ENCODE measurements around the gene SH3GL2. TPM values are rescaled to one million over a fixed set of nuclear protein-coding genes. Genes with fewer than 3 reads are reported as not detected.
A peak's percentile ranks its signal among the peaks of the same experiment; 100 is the strongest.

SH3GL2 gene
- 0.38 TPM for total RNA-seq
- 1.8 TPM for polyA plus RNA-seq
- long read RNA-seq, donor 1, result 0 reads
- long read RNA-seq, donor 2, result 0 reads
- long read RNA-seq, donor 3, result 0 reads
- long read RNA-seq, donor 4, result 0 reads
- long read RNA-seq, donor 5, result 0 reads
- long read RNA-seq, donor 6, result 0 reads
- long read RNA-seq, donor 7, partial matches to known transcripts, result 0 of 1 reads
- long read RNA-seq, donor 7, other reads (novel, unspliced or antisense), result 0 of 1 reads
- long read RNA-seq, donor 8, result 0 reads
- long read RNA-seq, donor 9, result 0 reads
- long read RNA-seq, donor 10, result 0 reads

- peak in 5 of 9 donors; percentile 4 to 28 (median 11) for DNase-seq (ENCODE audit: low read depth in 6 of 9, low spot score in 9 of 9)
- H3K27ac ChIP-seq (ENCODE audit: low read depth in 1 of 2, low read length in 1 of 2), result no peak within 1 kb of the TSS
- H3K9me3 ChIP-seq (ENCODE audit: control insufficient read depth in 2 of 2, insufficient read depth in 1 of 2, low read length in 1 of 2), result no peaks in the 10 kb centered on the region
- peak within 1 kb of the TSS in 1 of 2 donors; percentile 41 for H3K4me3 ChIP-seq (ENCODE audit: low read length in 2 of 2)
- H3K27me3 ChIP-seq (ENCODE audit: control insufficient read depth in 2 of 2, insufficient read depth in 1 of 2, low read length in 1 of 2), result peaks cover 23 to 40% of the 10 kb centered on the region in 2 donors
- peaks cover 0 to 2% of the 10 kb centered on the region in 2 donors for H3K4me1 ChIP-seq (ENCODE audit: control insufficient read depth in 2 of 2, insufficient read depth in 2 of 2, low read length in 2 of 2)
- no peaks in the 10 kb centered on the region for H3K36me3 ChIP-seq (ENCODE audit: control insufficient read depth in 2 of 2, insufficient read depth in 2 of 2, low read length in 1 of 2)
- WGBS, result 2% methylated on average over 109 of the region's 109 CpGs
Observed at GRCh38 chr9:17578911-17579793, at the start of gene SH3GL2. Gene SH3GL2, plus strand, starts transcription at chr9:17579066.

- DNase-seq (ENCODE audit: low read depth in 6 of 9, low spot score in 9 of 9), result peak in 3 of 9 donors; percentile 6 to 50 (median 30)
- Histone ChIP-seq H3K9me3 (ENCODE audit: control insufficient read depth in 2 of 2, insufficient read depth in 1 of 2, low read length in 1 of 2) (no peaks in the 10 kb centered on the region), H3K4me1 (ENCODE audit: control insufficient read depth in 2 of 2, insufficient read depth in 2 of 2, low read length in 2 of 2) (no peaks in the 10 kb centered on the region), H3K27me3 (ENCODE audit: control insufficient read depth in 2 of 2, insufficient read depth in 1 of 2, low read length in 1 of 2) (no peaks in the 10 kb centered on the region), H3K4me3 (ENCODE audit: low read length in 2 of 2) (no peak overlapping the region), H3K36me3 (ENCODE audit: control insufficient read depth in 2 of 2, insufficient read depth in 2 of 2, low read length in 1 of 2) (no peaks in the 10 kb centered on the region), H3K27ac (ENCODE audit: low read depth in 1 of 2, low read length in 1 of 2) (no peak overlapping the region)
- WGBS, result 45% methylated on average over 10 of the region's 10 CpGs
Observed at GRCh38 chr9:17531642-17532254, 47.1 kb upstream of the SH3GL2 start.

- Histone ChIP-seq H3K9me3 (ENCODE audit: control insufficient read depth in 2 of 2, insufficient read depth in 1 of 2, low read length in 1 of 2) (no peaks in the 10 kb centered on the region), H3K27ac (ENCODE audit: low read depth in 1 of 2, low read length in 1 of 2) (no peak overlapping the region), H3K4me3 (ENCODE audit: low read length in 2 of 2) (no peak overlapping the region), H3K4me1 (ENCODE audit: control insufficient read depth in 2 of 2, insufficient read depth in 2 of 2, low read length in 2 of 2) (no peaks in the 10 kb centered on the region), H3K27me3 (ENCODE audit: control insufficient read depth in 2 of 2, insufficient read depth in 1 of 2, low read length in 1 of 2) (no peaks in the 10 kb centered on the region), H3K36me3 (ENCODE audit: control insufficient read depth in 2 of 2, insufficient read depth in 2 of 2, low read length in 1 of 2) (no peaks in the 10 kb centered on the region)
- WGBS, result 92% methylated on average over 6 of the region's 6 CpGs
- no peak for DNase-seq (ENCODE audit: low read depth in 6 of 9, low spot score in 9 of 9)
Observed at GRCh38 chr9:17532461-17532860, 46.4 kb upstream of the SH3GL2 start.

- Histone ChIP-seq H3K9me3 (ENCODE audit: control insufficient read depth in 2 of 2, insufficient read depth in 1 of 2, low read length in 1 of 2) (no peaks in the 10 kb centered on the region), H3K4me3 (ENCODE audit: low read length in 2 of 2) (no peak overlapping the region), H3K36me3 (ENCODE audit: control insufficient read depth in 2 of 2, insufficient read depth in 2 of 2, low read length in 1 of 2) (no peaks in the 10 kb centered on the region), H3K27ac (ENCODE audit: low read depth in 1 of 2, low read length in 1 of 2) (no peak overlapping the region), H3K27me3 (ENCODE audit: control insufficient read depth in 2 of 2, insufficient read depth in 1 of 2, low read length in 1 of 2) (no peaks in the 10 kb centered on the region), H3K4me1 (ENCODE audit: control insufficient read depth in 2 of 2, insufficient read depth in 2 of 2, low read length in 2 of 2) (no peaks in the 10 kb centered on the region)
- DNase-seq (ENCODE audit: low read depth in 6 of 9, low spot score in 9 of 9), result no peak
- WGBS, result 72% methylated on average over 3 of the region's 3 CpGs
Observed at GRCh38 chr9:17535176-17535575, 43.7 kb upstream of the SH3GL2 start.

GRCh38 chr9:17536027-17536426, 42.8 kb upstream of the SH3GL2 start:
- Histone ChIP-seq H3K36me3 (ENCODE audit: control insufficient read depth in 2 of 2, insufficient read depth in 2 of 2, low read length in 1 of 2) (no peaks in the 10 kb centered on the region), H3K27me3 (ENCODE audit: control insufficient read depth in 2 of 2, insufficient read depth in 1 of 2, low read length in 1 of 2) (no peaks in the 10 kb centered on the region), H3K4me1 (ENCODE audit: control insufficient read depth in 2 of 2, insufficient read depth in 2 of 2, low read length in 2 of 2) (no peaks in the 10 kb centered on the region), H3K27ac (ENCODE audit: low read depth in 1 of 2, low read length in 1 of 2) (no peak overlapping the region), H3K4me3 (ENCODE audit: low read length in 2 of 2) (no peak overlapping the region), H3K9me3 (ENCODE audit: control insufficient read depth in 2 of 2, insufficient read depth in 1 of 2, low read length in 1 of 2) (no peaks in the 10 kb centered on the region)
- WGBS, result 92% methylated on average over 7 of the region's 7 CpGs
- no peak for DNase-seq (ENCODE audit: low read depth in 6 of 9, low spot score in 9 of 9)

GRCh38 chr9:17551023-17551422, 27.8 kb upstream of the SH3GL2 start:
- 88% methylated on average over 2 of the region's 2 CpGs for WGBS
- H3K9me3 ChIP-seq (ENCODE audit: control insufficient read depth in 2 of 2, insufficient read depth in 1 of 2, low read length in 1 of 2), result no peaks in the 10 kb centered on the region
- no peak overlapping the region for H3K4me3 ChIP-seq (ENCODE audit: low read length in 2 of 2)
- H3K36me3 ChIP-seq (ENCODE audit: control insufficient read depth in 2 of 2, insufficient read depth in 2 of 2, low read length in 1 of 2), result no peaks in the 10 kb centered on the region
- H3K27ac ChIP-seq (ENCODE audit: low read depth in 1 of 2, low read length in 1 of 2), result no peak overlapping the region
- no peaks in the 10 kb centered on the region for H3K4me1 ChIP-seq (ENCODE audit: control insufficient read depth in 2 of 2, insufficient read depth in 2 of 2, low read length in 2 of 2)
- no peak for DNase-seq (ENCODE audit: low read depth in 6 of 9, low spot score in 9 of 9)
- no peaks in the 10 kb centered on the region for H3K27me3 ChIP-seq (ENCODE audit: control insufficient read depth in 2 of 2, insufficient read depth in 1 of 2, low read length in 1 of 2)

- H3K27ac ChIP-seq (ENCODE audit: low read depth in 1 of 2, low read length in 1 of 2), result no peak overlapping the region
- no peak for DNase-seq (ENCODE audit: low read depth in 6 of 9, low spot score in 9 of 9)
- H3K36me3 ChIP-seq (ENCODE audit: control insufficient read depth in 2 of 2, insufficient read depth in 2 of 2, low read length in 1 of 2), result no peaks in the 10 kb centered on the region
- H3K9me3 ChIP-seq (ENCODE audit: control insufficient read depth in 2 of 2, insufficient read depth in 1 of 2, low read length in 1 of 2), result no peaks in the 10 kb centered on the region
- no peaks in the 10 kb centered on the region for H3K27me3 ChIP-seq (ENCODE audit: control insufficient read depth in 2 of 2, insufficient read depth in 1 of 2, low read length in 1 of 2)
- WGBS, result 95% methylated on average over 4 of the region's 4 CpGs
- H3K4me3 ChIP-seq (ENCODE audit: low read length in 2 of 2), result no peak overlapping the region
- H3K4me1 ChIP-seq (ENCODE audit: control insufficient read depth in 2 of 2, insufficient read depth in 2 of 2, low read length in 2 of 2), result no peaks in the 10 kb centered on the region
Observed at GRCh38 chr9:17555362-17556054, 23.4 kb upstream of the SH3GL2 start.

GRCh38 chr9:17556255-17556654, 22.6 kb upstream of the SH3GL2 start:
- no peak for DNase-seq (ENCODE audit: low read depth in 6 of 9, low spot score in 9 of 9)
- no peaks in the 10 kb centered on the region for H3K9me3 ChIP-seq (ENCODE audit: control insufficient read depth in 2 of 2, insufficient read depth in 1 of 2, low read length in 1 of 2)
- H3K4me3 ChIP-seq (ENCODE audit: low read length in 2 of 2), result no peak overlapping the region
- H3K4me1 ChIP-seq (ENCODE audit: control insufficient read depth in 2 of 2, insufficient read depth in 2 of 2, low read length in 2 of 2), result no peaks in the 10 kb centered on the region
- no peaks in the 10 kb centered on the region for H3K36me3 ChIP-seq (ENCODE audit: control insufficient read depth in 2 of 2, insufficient read depth in 2 of 2, low read length in 1 of 2)
- no peaks in the 10 kb centered on the region for H3K27me3 ChIP-seq (ENCODE audit: control insufficient read depth in 2 of 2, insufficient read depth in 1 of 2, low read length in 1 of 2)
- WGBS, result 87% methylated on average over 8 of the region's 8 CpGs
- H3K27ac ChIP-seq (ENCODE audit: low read depth in 1 of 2, low read length in 1 of 2), result no peak overlapping the region
